GM23338 (cell line): Measurements from ENCODE around the gene ROR1. TPM values are rescaled to one million over a fixed set of nuclear protein-coding genes. Genes with fewer than 3 reads are reported as not detected.

ENCODE experiments used
- ATAC-seq: fragments of 200-7000 bp; cut with Tn5 transposase; 3 replicates; pipeline ENCODE4 v1.9.1; 2020
- DNase-seq: peaks from one replicate; pipeline ENCODE4 v3.0.0-alpha.2; 2015; ENCODE audit warnings: low spot score
- H2AFZ ChIP-seq: fragments of 200-600 bp; sonication (generic); 2 replicates; pipeline ENCODE4 v1.8.0; 2016; ENCODE audit warnings: antibody characterized with exemption, mild to moderate bottlenecking, moderate library complexity
- H3F3A ChIP-seq: fragments of 200-600 bp; sonication (generic); replicated peaks from 2 replicates; pipeline ENCODE4 v1.8.0; 2017; ENCODE audit warnings: antibody characterized with exemption, mixed run types, low read depth
- H3K27ac ChIP-seq: fragments of 200-600 bp; sonication (generic); 2 replicates; pipeline ENCODE4 v1.6.1; 2016; ENCODE audit warnings: low read depth
- H3K27me3 ChIP-seq: fragments of 200-600 bp; sonication (generic); 2 replicates; pipeline ENCODE4 v1.8.0; 2016; ENCODE audit warnings: mild to moderate bottlenecking, mixed run types, moderate library complexity; ENCODE audit not compliant: insufficient read depth
- H3K36me3 ChIP-seq: fragments of 200-600 bp; sonication (generic); 2 replicates; pipeline ENCODE4 v1.8.0; 2016; ENCODE audit warnings: mild to moderate bottlenecking; ENCODE audit not compliant: insufficient read depth
- H3K4me1 ChIP-seq: fragments of 200-600 bp; sonication (generic); 2 replicates; pipeline ENCODE4 v1.8.0; 2016; ENCODE audit warnings: mild to moderate bottlenecking, moderate library complexity; ENCODE audit not compliant: insufficient read depth
- H3K4me2 ChIP-seq: fragments of 200-600 bp; sonication (generic); 2 replicates; pipeline ENCODE4 v1.7.1; 2017; ENCODE audit warnings: mixed run types
- H3K4me3 ChIP-seq: fragments of 200-600 bp; sonication (generic); 2 replicates; pipeline ENCODE4 v1.6.1; 2016; ENCODE audit warnings: mixed run types
- H3K79me2 ChIP-seq: fragments of 200-600 bp; sonication (generic); replicated peaks from 2 replicates; pipeline ENCODE4 v1.8.0; 2017; ENCODE audit warnings: mild to moderate bottlenecking; ENCODE audit not compliant: insufficient read depth
- H3K9me2 ChIP-seq: fragments of 200-600 bp; sonication (generic); 2 replicates; pipeline ENCODE4 v1.8.0; 2017; ENCODE audit not compliant: insufficient read depth
- H4K20me1 ChIP-seq: fragments of 200-600 bp; sonication (generic); replicated peaks from 2 replicates; pipeline ENCODE4 v1.8.0; 2017; ENCODE audit warnings: mild to moderate bottlenecking; ENCODE audit not compliant: insufficient read depth
- H3K27ac Mint-ChIP-seq: 2 replicates; pipeline ENCODE4 v1.8.0; 2020; ENCODE audit warnings: inconsistent platforms, mild to moderate bottlenecking, moderate library complexity, mixed read lengths
- H3K27me3 Mint-ChIP-seq: 3 replicates; pipeline ENCODE4 v1.8.0; 2022; ENCODE audit warnings: low read depth, mild to moderate bottlenecking, moderate library complexity, mixed read lengths, inconsistent platforms; ENCODE audit not compliant: insufficient read depth, poor library complexity
- H3K36me3 Mint-ChIP-seq: 3 replicates; pipeline ENCODE4 v1.8.0; 2021; ENCODE audit warnings: low read depth, mild to moderate bottlenecking, inconsistent platforms, moderate library complexity, mixed read lengths
- H3K4me1 Mint-ChIP-seq: 3 replicates; pipeline ENCODE4 v1.8.0; 2020; ENCODE audit warnings: mild to moderate bottlenecking, inconsistent platforms, mixed read lengths
- H3K4me3 Mint-ChIP-seq: 3 replicates; pipeline ENCODE4 v1.8.0; 2021; ENCODE audit warnings: moderate library complexity, mild to moderate bottlenecking, inconsistent platforms, mixed read lengths
- H3K9me3 Mint-ChIP-seq: 3 replicates; pipeline ENCODE4 v1.8.0; 2020; ENCODE audit warnings: moderate library complexity, mild to moderate bottlenecking, inconsistent platforms, mixed read lengths
- CREB1 ChIP-seq: fragments of 250-450 bp; sonication (Bioruptor Pico); IDR thresholded peaks from 2 replicates; pipeline ENCODE4 v1.5.0; 2020; ENCODE audit warnings: low read depth, mild to moderate bottlenecking, moderate library complexity
- EZH2 ChIP-seq: fragments of 200-600 bp; sonication (generic); IDR thresholded peaks from one replicate; pipeline ENCODE4 v1.8.0; 2017; ENCODE audit warnings: antibody characterized with exemption, mild to moderate bottlenecking, low read depth; ENCODE audit not compliant: unreplicated experiment
- POLR2AphosphoS5 ChIP-seq: IDR thresholded peaks from 2 replicates; pipeline ENCODE4 v1.6.1; 2016; ENCODE audit warnings: antibody characterized with exemption, low read depth
- STAT1 ChIP-seq: IDR thresholded peaks from one replicate; pipeline ENCODE4 v1.6.1; 2016; ENCODE audit warnings: antibody characterized with exemption; ENCODE audit not compliant: unreplicated experiment
- ZNF114 ChIP-seq: fragments of 250-450 bp; sonication (Bioruptor Pico); IDR thresholded peaks from 2 replicates; pipeline ENCODE4 v1.5.0; 2020; ENCODE audit warnings: mild to moderate bottlenecking, moderate library complexity
- ZNF331 ChIP-seq: fragments of 250-450 bp; sonication (Bioruptor Pico); IDR thresholded peaks from 2 replicates; pipeline ENCODE4 v1.5.0; 2020; ENCODE audit warnings: low read depth, mild to moderate bottlenecking, moderate library complexity
- polyA plus RNA-seq: library from polyadenylated mRNA; unstranded; fragments of >200 nt; fragmentation: Nextera tagmentation; extraction: Ambion mirVana; gene quantifications from 2 replicates; pipeline ENCODE4 v1.2.1, GENCODE V29; 2016
- total RNA-seq: library from RNA; depleted of rRNA; stranded (reverse); fragments of >200 nt; shearing (Covaris generic); gene quantifications from 2 replicates; pipeline ENCODE4 v1.2.3, GENCODE V29; 2014
- TF ChIP-seq, protein P1 (sequence below): IDR thresholded peaks from one replicate; pipeline ENCODE4 v1.6.1; 2018; ENCODE audit warnings: antibody characterized with exemption; ENCODE audit not compliant: unreplicated experiment
- TF ChIP-seq, protein P2 (sequence below): fragments of 250-450 bp; sonication (Bioruptor Pico); IDR thresholded peaks from 2 replicates; pipeline ENCODE4 v1.5.0; 2020; ENCODE audit warnings: mild to moderate bottlenecking, moderate library complexity
- TF ChIP-seq, protein P3 (sequence below), 2 experiments: fragments of 200-600 bp in 1 of 2; sonication (generic) in 1 of 2; conservative IDR thresholded peaks; 2 replicates each; pipeline versions ENCODE4 v1.5.1 to v1.6.1; 2016 to 2017; ENCODE audit warnings: antibody characterized with exemption in 2 of 2, low read depth in 2 of 2, mild to moderate bottlenecking in 2 of 2, moderate library complexity in 1 of 2

Gene ROR1
- total and polyA plus RNA-seq, 2 experiments from 2014 or later, result 59.7 to 96.0 TPM

DNA sequence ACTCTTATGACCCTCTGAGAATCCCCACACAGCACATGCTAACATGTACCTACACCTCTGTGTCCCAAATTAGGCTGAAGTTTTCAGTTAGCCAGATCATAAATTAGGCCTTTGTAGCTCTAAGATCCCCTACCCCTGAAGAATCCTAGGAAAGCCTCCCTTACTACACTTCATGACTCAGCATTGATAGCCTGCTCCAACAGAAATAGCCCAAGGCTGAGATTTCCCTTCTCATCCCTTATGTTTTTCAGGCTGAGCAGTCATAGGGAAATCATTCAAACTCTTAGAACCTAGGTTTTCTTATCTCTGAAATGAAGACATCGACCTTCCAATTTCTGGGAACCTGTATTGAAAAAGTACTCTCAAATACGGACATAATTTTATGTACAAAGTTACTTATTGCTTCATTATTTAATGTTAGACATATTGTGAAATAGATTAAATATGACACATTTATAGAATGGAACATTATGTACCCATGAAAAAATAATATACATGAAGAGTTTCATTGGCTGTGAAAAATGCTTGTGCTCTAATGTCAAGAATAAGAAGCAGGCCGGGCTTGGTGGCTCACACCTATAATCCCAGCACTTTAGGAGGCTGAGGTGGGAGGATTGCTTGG, 307.2 kb downstream of the ROR1 start:
- H3K27me3 ChIP-seq, result no peaks in the 10 kb centered on the region
- peaks cover 10% of the 10 kb centered on the region for H3K4me1 ChIP-seq
- H3K4me2 ChIP-seq, result no peak overlapping the region
- H3K36me3 ChIP-seq, result no peaks in the 10 kb centered on the region
- H3K9me3 Mint-ChIP-seq, result no peaks in the 10 kb centered on the region
- H3K4me3 Mint-ChIP-seq, result no peak overlapping the region
- peaks cover 4% of the 10 kb centered on the region for H3K4me1 Mint-ChIP-seq
- H3K36me3 Mint-ChIP-seq, result no peaks in the 10 kb centered on the region
- peaks cover 14% of the 10 kb centered on the region for H4K20me1 ChIP-seq
- H3K79me2 ChIP-seq, result peaks cover 20% of the 10 kb centered on the region
- H2AFZ ChIP-seq, result no peak overlapping the region
- no peak for DNase-seq
- no peak for ATAC-seq
- no peak for TF ChIP-seq POLR2AphosphoS5
- no peak for TF ChIP-seq ZNF331
- no peak for TF ChIP-seq ZNF114 (CRISPR knock-in tag)
- no peak for TF ChIP-seq STAT1
- TF ChIP-seq, protein P1, sequence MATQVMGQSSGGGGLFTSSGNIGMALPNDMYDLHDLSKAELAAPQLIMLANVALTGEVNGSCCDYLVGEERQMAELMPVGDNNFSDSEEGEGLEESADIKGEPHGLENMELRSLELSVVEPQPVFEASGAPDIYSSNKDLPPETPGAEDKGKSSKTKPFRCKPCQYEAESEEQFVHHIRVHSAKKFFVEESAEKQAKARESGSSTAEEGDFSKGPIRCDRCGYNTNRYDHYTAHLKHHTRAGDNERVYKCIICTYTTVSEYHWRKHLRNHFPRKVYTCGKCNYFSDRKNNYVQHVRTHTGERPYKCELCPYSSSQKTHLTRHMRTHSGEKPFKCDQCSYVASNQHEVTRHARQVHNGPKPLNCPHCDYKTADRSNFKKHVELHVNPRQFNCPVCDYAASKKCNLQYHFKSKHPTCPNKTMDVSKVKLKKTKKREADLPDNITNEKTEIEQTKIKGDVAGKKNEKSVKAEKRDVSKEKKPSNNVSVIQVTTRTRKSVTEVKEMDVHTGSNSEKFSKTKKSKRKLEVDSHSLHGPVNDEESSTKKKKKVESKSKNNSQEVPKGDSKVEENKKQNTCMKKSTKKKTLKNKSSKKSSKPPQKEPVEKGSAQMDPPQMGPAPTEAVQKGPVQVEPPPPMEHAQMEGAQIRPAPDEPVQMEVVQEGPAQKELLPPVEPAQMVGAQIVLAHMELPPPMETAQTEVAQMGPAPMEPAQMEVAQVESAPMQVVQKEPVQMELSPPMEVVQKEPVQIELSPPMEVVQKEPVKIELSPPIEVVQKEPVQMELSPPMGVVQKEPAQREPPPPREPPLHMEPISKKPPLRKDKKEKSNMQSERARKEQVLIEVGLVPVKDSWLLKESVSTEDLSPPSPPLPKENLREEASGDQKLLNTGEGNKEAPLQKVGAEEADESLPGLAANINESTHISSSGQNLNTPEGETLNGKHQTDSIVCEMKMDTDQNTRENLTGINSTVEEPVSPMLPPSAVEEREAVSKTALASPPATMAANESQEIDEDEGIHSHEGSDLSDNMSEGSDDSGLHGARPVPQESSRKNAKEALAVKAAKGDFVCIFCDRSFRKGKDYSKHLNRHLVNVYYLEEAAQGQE, result no peak
- TF ChIP-seq, protein P2, sequence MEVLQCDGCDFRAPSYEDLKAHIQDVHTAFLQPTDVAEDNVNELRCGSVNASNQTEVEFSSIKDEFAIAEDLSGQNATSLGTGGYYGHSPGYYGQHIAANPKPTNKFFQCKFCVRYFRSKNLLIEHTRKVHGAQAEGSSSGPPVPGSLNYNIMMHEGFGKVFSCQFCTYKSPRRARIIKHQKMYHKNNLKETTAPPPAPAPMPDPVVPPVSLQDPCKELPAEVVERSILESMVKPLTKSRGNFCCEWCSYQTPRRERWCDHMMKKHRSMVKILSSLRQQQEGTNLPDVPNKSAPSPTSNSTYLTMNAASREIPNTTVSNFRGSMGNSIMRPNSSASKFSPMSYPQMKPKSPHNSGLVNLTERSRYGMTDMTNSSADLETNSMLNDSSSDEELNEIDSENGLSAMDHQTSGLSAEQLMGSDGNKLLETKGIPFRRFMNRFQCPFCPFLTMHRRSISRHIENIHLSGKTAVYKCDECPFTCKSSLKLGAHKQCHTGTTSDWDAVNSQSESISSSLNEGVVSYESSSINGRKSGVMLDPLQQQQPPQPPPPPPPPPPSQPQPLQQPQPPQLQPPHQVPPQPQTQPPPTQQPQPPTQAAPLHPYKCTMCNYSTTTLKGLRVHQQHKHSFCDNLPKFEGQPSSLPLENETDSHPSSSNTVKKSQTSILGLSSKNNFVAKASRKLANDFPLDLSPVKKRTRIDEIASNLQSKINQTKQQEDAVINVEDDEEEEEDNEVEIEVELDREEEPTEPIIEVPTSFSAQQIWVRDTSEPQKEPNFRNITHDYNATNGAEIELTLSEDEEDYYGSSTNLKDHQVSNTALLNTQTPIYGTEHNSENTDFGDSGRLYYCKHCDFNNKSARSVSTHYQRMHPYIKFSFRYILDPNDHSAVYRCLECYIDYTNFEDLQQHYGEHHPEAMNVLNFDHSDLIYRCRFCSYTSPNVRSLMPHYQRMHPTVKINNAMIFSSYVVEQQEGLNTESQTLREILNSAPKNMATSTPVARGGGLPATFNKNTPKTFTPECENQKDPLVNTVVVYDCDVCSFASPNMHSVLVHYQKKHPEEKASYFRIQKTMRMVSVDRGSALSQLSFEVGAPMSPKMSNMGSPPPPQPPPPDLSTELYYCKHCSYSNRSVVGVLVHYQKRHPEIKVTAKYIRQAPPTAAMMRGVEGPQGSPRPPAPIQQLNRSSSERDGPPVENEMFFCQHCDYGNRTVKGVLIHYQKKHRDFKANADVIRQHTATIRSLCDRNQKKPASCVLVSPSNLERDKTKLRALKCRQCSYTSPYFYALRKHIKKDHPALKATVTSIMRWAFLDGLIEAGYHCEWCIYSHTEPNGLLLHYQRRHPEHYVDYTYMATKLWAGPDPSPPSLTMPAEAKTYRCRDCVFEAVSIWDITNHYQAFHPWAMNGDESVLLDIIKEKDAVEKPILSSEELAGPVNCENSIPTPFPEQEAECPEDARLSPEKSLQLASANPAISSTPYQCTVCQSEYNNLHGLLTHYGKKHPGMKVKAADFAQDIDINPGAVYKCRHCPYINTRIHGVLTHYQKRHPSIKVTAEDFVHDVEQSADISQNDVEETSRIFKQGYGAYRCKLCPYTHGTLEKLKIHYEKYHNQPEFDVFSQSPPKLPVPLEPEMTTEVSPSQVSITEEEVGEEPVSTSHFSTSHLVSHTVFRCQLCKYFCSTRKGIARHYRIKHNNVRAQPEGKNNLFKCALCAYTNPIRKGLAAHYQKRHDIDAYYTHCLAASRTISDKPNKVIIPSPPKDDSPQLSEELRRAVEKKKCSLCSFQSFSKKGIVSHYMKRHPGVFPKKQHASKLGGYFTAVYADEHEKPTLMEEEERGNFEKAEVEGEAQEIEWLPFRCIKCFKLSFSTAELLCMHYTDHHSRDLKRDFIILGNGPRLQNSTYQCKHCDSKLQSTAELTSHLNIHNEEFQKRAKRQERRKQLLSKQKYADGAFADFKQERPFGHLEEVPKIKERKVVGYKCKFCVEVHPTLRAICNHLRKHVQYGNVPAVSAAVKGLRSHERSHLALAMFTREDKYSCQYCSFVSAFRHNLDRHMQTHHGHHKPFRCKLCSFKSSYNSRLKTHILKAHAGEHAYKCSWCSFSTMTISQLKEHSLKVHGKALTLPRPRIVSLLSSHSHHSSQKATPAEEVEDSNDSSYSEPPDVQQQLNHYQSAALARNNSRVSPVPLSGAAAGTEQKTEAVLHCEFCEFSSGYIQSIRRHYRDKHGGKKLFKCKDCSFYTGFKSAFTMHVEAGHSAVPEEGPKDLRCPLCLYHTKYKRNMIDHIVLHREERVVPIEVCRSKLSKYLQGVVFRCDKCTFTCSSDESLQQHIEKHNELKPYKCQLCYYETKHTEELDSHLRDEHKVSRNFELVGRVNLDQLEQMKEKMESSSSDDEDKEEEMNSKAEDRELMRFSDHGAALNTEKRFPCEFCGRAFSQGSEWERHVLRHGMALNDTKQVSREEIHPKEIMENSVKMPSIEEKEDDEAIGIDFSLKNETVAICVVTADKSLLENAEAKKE, result no peak
- TF ChIP-seq EZH2, result no peak
- TF ChIP-seq, protein P3, sequence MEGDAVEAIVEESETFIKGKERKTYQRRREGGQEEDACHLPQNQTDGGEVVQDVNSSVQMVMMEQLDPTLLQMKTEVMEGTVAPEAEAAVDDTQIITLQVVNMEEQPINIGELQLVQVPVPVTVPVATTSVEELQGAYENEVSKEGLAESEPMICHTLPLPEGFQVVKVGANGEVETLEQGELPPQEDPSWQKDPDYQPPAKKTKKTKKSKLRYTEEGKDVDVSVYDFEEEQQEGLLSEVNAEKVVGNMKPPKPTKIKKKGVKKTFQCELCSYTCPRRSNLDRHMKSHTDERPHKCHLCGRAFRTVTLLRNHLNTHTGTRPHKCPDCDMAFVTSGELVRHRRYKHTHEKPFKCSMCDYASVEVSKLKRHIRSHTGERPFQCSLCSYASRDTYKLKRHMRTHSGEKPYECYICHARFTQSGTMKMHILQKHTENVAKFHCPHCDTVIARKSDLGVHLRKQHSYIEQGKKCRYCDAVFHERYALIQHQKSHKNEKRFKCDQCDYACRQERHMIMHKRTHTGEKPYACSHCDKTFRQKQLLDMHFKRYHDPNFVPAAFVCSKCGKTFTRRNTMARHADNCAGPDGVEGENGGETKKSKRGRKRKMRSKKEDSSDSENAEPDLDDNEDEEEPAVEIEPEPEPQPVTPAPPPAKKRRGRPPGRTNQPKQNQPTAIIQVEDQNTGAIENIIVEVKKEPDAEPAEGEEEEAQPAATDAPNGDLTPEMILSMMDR (conservative IDR thresholded peaks at IDR 0.05; ENCODE audit: low read depth in 2 of 2), result no peak
- TF ChIP-seq CREB1 (CRISPR knock-in tag), result no peak
- no peaks in the 10 kb centered on the region for H3K27me3 Mint-ChIP-seq
- no peaks in the 10 kb centered on the region for H3K9me2 ChIP-seq
- H3K4me3 ChIP-seq, result no peak overlapping the region
- H3F3A ChIP-seq, result no peaks in the 10 kb centered on the region
- H3K27ac ChIP-seq, result no peak overlapping the region
- H3K27ac Mint-ChIP-seq, result 0 out of 2 replicates have a peak overlapping the region, but pooled peaks have one; percentile 43
